AG10803 (cell line): Measurements from ENCODE around the gene TMEM107.
A peak's percentile ranks its signal among the peaks of the same experiment; 100 is the strongest.

Experiments
- DNase-seq: peaks from one replicate; pipeline ENCODE4 v3.0.0; 2010; ENCODE audit warnings: low read depth
- H3K4me3 ChIP-seq: 2 replicates; pipeline ENCODE4 v1.5.1; 2011; ENCODE audit warnings: mild to moderate bottlenecking, low read length, control low read depth
- CTCF ChIP-seq: conservative IDR thresholded peaks from 2 replicates; pipeline ENCODE4 v1.5.1; 2011; ENCODE audit warnings: mild to moderate bottlenecking, low read length, control low read depth, inconsistent platforms

The TMEM107 gene

GRCh38 chr17:8159032-8159400 lies 17.2 kb downstream of the TMEM107 start:
- no peak for DNase-seq
- H3K4me3 ChIP-seq = no peak overlapping the region
- no peak for TF ChIP-seq CTCF

- no peak overlapping the region for H3K4me3 ChIP-seq
- DNase-seq = peak; percentile 88
- TF ChIP-seq CTCF = peak; percentile 82
Observed at GRCh38 chr17:8158267-8159031, 17.7 kb downstream of the TMEM107 start.

- DNase-seq = peak; percentile 100
- peak; percentile 18 for TF ChIP-seq CTCF
Observed at GRCh38 chr17:8156246-8156992, 19.8 kb downstream of the TMEM107 start.

GRCh38 chr17:8155996-8156245 lies 20.3 kb downstream of the TMEM107 start:
- peak overlapping the region; percentile 84 for H3K4me3 ChIP-seq
- no peak for DNase-seq
- no peak for TF ChIP-seq CTCF

More at GRCh38 chr17:8156246-8156992, 19.8 kb downstream of the TMEM107 start:
- H3K4me3 ChIP-seq = peak overlapping the region; percentile 84

- no peak for TF ChIP-seq CTCF
- no peak for DNase-seq
- H3K4me3 ChIP-seq = peak overlapping the region; percentile 84
Observed at GRCh38 chr17:8155231-8155995, 20.8 kb downstream of the TMEM107 start.

GRCh38 chr17:8154608-8155155 lies 21.5 kb downstream of the TMEM107 start:
- no peak for DNase-seq
- peak overlapping the region; percentile 84 for H3K4me3 ChIP-seq
- TF ChIP-seq CTCF = no peak
